Measurements from ENCODE around the gene FRMD4A.
A peak's percentile ranks its signal among the peaks of the same experiment; 100 is the strongest.

Gene FRMD4A

DNA sequence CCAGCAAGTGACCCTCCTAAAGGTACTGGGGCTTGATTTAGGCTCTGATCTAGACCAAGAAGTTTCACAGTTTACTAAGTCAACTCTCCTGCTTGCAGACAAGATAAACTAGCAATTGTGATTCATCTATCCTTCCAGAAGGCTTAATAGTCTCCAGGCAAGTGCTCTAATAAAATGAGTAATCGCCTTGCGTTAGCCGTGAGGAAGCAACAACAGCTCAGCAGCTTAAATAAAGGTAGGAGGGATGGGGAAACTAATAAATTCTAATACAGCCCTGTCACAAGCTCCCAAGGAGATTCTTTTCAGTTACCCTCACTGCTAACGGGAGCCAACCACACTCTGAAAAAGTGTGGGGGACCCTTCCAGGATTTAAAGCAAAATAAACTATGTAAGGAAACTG, 48.4 kb downstream of the FRMD4A start:
- Mint-ChIP-seq H3K9me3 (peaks cover 2% of the 10 kb centered on the region), H3K4me3 (no peak overlapping the region), H3K4me1 (peaks cover 27% of the 10 kb centered on the region), H3K36me3 (ENCODE audit: low read depth) (no peaks in the 10 kb centered on the region), H3K27me3 (ENCODE audit: low read depth) (peaks cover 4% of the 10 kb centered on the region), H3K27ac (no peak overlapping the region)
- no peak for TF ChIP-seq CTCF (IDR thresholded peaks at IDR 0.05; ENCODE audit: unreplicated experiment in 3 of 3)

- Mint-ChIP-seq H3K4me1 (peaks cover 14% of the 10 kb centered on the region), H3K27ac (peak overlapping the region in 2 of 3 experiments; percentile 9 to 30), H3K9me3 (peaks cover 2% of the 10 kb centered on the region), H3K4me3 (no peak overlapping the region), H3K27me3 (ENCODE audit: low read depth) (peaks cover 12% of the 10 kb centered on the region), H3K36me3 (ENCODE audit: low read depth) (no peaks in the 10 kb centered on the region)
- no peak for TF ChIP-seq CTCF (IDR thresholded peaks at IDR 0.05; ENCODE audit: unreplicated experiment in 3 of 3)
Measured at GRCh38 chr10:14278533-14278932, 52.2 kb downstream of the FRMD4A start.

DNA sequence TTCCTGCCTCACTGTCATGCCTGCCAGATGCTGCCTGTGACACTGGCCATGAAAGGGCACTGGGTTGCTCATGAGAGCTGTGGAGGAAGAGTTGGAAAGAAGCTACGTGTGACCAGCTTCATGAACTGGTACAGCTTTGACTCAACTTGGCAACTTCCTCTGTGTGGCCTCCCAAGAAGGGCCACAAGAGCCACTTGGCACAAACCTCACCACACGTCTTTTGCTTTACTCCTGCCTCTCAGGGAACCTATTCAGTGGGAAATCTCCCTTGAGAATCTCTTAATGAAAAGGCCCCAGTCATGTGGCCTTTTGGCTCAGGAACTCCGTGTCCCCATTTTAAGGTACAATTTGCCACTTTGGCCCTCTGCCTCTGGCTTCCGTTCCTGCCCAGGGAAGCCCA, 54.5 kb downstream of the FRMD4A start:
- TF ChIP-seq CTCF (IDR thresholded peaks at IDR 0.05; ENCODE audit: unreplicated experiment in 3 of 3) = no peak
- Mint-ChIP-seq H3K4me1 (peaks cover 14% of the 10 kb centered on the region), H3K4me3 (no peak overlapping the region), H3K9me3 (peaks cover 2% of the 10 kb centered on the region), H3K27ac (no peak overlapping the region), H3K27me3 (ENCODE audit: low read depth) (peaks cover 8% of the 10 kb centered on the region), H3K36me3 (ENCODE audit: low read depth) (no peaks in the 10 kb centered on the region)

DNA sequence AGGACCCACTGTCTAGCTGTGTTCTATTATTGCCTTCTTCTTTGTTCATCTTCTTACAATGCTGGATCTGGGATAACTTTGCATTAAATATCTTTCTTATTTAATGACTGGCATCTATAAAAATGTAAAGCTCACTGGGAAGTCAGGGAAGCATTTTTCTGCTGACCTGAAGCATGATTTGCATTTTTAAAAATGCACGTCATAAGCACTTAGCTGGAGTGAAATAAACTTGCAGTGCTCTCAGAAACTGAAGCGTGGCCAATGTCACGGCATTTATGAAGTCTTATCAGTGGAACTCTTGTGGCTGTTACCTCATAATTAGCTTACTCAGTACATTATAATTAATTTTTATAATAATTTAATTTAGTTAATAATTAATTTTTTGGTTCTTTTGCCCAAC, 59.1 kb downstream of the FRMD4A start:
- Mint-ChIP-seq H3K4me1 (no peaks in the 10 kb centered on the region), H3K27ac (no peak overlapping the region), H3K36me3 (ENCODE audit: low read depth) (no peaks in the 10 kb centered on the region), H3K4me3 (no peak overlapping the region), H3K27me3 (ENCODE audit: low read depth) (peaks cover 8% of the 10 kb centered on the region), H3K9me3 (no peaks in the 10 kb centered on the region)
- no peak for TF ChIP-seq CTCF (IDR thresholded peaks at IDR 0.05; ENCODE audit: unreplicated experiment in 3 of 3)

- Mint-ChIP-seq H3K9me3 (no peaks in the 10 kb centered on the region), H3K4me3 (no peak overlapping the region), H3K36me3 (ENCODE audit: low read depth) (no peaks in the 10 kb centered on the region), H3K4me1 (no peaks in the 10 kb centered on the region), H3K27me3 (ENCODE audit: low read depth) (peaks cover 8% of the 10 kb centered on the region), H3K27ac (peak overlapping the region in 1 of 3 experiments; percentile 53)
- no peak for TF ChIP-seq CTCF (IDR thresholded peaks at IDR 0.05; ENCODE audit: unreplicated experiment in 3 of 3)
Measured at GRCh38 chr10:14270370-14270769, 60.4 kb downstream of the FRMD4A start.

DNA sequence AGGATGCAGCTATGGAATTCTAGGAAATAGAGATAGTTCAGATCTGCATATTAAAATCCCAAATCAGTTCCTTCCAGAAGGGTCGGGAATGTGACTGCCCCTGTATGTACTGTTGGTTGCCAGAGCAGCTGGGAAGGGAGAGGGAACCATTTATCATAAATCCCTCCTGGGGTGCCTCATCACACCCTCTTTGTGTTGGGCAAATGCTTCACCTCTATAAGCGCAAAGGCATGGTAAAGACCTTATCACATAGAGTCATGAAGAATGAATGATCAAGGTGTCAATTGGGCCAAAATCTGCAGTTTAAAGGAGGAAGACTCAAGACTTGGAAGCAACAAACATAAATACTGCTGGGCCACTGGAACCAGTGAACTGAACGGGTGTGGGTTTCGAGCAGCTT, 65.0 kb downstream of the FRMD4A start:
- TF ChIP-seq CTCF (IDR thresholded peaks at IDR 0.05; ENCODE audit: unreplicated experiment in 3 of 3) = no peak
- H3K27ac Mint-ChIP-seq = no peak overlapping the region
- no peaks in the 10 kb centered on the region for H3K36me3 Mint-ChIP-seq (ENCODE audit: low read depth)
- H3K9me3 Mint-ChIP-seq = no peaks in the 10 kb centered on the region
- H3K27me3 Mint-ChIP-seq (ENCODE audit: low read depth) = peaks cover 3% of the 10 kb centered on the region
- no peak overlapping the region for H3K4me3 Mint-ChIP-seq
- H3K4me1 Mint-ChIP-seq = peaks cover 27% of the 10 kb centered on the region

Measured in nephron (organoid).